H7 (cell line): ENCODE results near the gene NCR1. TPM values are rescaled to one million over a fixed set of nuclear protein-coding genes. Genes with fewer than 3 reads are reported as not detected.
"Not testable (repeated sequence)": the region's sequence is repeated elsewhere in the genome, so short reads cannot be mapped to it uniquely, and the experiment has no call there.

Experiments
- DNase-seq: peaks from one replicate; pipeline ENCODE4 v3.0.0; 2012
- H3K27me3 ChIP-seq: 2 replicates; pipeline ENCODE4 v1.6.0; 2011; ENCODE audit warnings: mild to moderate bottlenecking, low read length; ENCODE audit not compliant: control insufficient read depth, insufficient read depth
- H3K36me3 ChIP-seq: replicated peaks from 2 replicates; pipeline ENCODE4 v1.5.1; 2011; ENCODE audit warnings: low read length; ENCODE audit not compliant: control insufficient read depth, insufficient read depth
- H3K4me3 ChIP-seq: 2 replicates; pipeline ENCODE4 v1.5.1; 2011; ENCODE audit warnings: low read depth, mild to moderate bottlenecking, control low read depth, low read length, moderate library complexity; ENCODE audit not compliant: insufficient read depth
- total RNA-seq: library from RNA; depleted of rRNA; stranded (reverse); fragments of >200 nt; shearing (Covaris generic); gene quantifications from 2 replicates; pipeline ENCODE4 v1.2.3, GENCODE V29; 2014; rRNA removed

The NCR1 gene, protein sequence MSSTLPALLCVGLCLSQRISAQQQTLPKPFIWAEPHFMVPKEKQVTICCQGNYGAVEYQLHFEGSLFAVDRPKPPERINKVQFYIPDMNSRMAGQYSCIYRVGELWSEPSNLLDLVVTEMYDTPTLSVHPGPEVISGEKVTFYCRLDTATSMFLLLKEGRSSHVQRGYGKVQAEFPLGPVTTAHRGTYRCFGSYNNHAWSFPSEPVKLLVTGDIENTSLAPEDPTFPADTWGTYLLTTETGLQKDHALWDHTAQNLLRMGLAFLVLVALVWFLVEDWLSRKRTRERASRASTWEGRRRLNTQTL
- 1.8 and 12.6 TPM in 2 replicates for total RNA-seq

DNA sequence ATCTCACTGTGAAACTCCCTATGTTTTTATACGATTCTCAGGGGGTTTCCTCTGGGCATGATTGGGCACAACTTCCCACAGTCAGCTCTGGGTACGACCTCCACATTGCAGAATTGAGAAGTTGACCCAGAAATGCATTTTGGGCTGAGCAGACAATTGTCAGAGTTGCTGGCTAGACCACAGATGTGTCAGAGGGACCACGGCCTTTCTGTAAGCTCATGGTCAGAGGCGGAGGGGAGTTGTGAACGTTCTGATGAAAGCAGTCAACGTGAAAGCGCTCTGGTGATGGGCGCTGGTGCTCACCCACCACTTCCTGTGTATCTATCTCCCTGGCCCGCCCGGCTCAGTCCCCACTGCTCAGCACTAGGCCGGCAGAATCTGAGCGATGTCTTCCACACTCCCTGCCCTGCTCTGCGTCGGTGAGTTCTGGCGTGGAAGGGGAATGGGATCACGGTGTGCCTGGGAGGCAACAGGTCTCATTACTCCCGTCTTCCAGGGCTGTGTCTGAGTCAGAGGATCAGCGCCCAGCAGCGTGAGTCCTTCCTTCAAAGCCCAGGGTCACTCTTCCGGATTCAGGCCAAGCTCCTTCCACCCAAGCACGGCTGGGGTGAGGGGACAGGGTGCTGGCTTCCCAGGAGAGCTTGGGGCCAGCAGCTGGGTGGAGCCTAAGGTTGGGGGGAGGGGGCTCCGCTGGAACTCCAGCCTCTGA, at the start of gene NCR1:
Gene NCR1 (plus strand): TSS at position 346 of the 709 bp plus-strand sequence. CDS start 40 bp downstream, at position 386.
- H3K36me3 ChIP-seq, result no peaks in the 10 kb centered on the region
- no peaks in the 10 kb centered on the region for H3K27me3 ChIP-seq
- DNase-seq, result no peak

DNA sequence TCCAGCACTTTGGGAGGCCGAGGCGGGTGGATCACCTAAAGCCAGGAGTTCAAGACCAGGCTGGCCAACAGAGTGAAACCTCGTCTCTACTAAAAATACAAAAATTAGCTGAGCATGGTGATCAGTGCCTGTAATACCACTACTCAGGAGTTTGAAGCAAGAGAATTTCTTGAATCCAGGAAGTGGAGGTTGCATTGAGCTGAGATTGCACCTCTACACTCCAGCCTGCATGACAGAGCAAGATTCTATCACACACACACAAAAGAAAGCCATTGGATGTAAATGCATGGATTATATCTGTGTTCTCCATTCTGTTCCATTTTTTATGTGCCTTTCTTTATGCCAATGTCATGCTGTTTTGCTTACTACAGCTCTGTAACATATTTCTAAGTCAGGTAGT, 47.5 kb upstream of the NCR1 start:
- not testable (repeated sequence) for DNase-seq, H3K27me3 ChIP-seq, H3K36me3 ChIP-seq, H3K4me3 ChIP-seq

More for the DNA sequence above, at the start of gene NCR1:
- no peak within 1 kb of the TSS for H3K4me3 ChIP-seq

DNA sequence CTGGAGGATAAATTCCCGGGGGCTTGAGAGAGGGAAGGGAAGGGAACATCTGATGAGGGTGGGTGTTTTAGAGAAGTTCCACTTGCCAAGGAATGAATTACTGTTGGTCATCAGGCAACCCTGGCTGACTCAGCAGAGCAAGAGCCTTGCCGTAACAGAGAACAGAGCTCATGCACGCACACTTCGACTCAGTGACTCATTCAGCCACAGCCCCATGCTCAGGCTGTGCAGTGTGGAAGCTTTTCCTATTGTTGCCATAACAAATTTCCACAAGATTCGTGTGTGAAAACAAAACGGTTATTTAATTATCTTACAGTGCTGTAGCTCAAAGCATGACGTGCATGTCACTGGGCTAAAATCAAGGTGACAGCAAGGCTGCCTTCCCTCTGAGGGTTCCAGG, 46.5 kb upstream of the NCR1 start:
- not testable (repeated sequence) for H3K4me3 ChIP-seq, H3K27me3 ChIP-seq, DNase-seq, H3K36me3 ChIP-seq

DNA sequence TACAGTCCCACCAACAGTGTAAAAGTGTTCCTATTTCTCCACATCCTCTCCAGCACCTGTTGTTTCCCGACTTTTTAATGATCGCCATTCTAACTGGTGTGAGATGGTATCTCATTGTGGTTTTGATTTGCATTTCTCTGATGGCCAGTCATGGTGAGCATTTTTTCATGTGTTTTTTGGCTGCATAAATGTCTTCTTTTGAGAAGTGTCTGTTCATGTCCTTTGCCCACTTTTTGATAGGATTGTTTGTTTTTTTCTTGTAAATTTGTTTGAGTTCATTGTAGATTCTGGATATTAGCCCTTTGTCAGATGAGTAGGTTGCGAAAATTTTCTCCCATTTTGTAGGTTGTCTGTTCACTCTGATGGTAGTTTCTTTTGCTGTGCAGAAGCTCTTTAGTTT, 42.5 kb upstream of the NCR1 start:
- DNase-seq, H3K4me3 ChIP-seq, H3K36me3 ChIP-seq, H3K27me3 ChIP-seq: not testable (repeated sequence)

DNA sequence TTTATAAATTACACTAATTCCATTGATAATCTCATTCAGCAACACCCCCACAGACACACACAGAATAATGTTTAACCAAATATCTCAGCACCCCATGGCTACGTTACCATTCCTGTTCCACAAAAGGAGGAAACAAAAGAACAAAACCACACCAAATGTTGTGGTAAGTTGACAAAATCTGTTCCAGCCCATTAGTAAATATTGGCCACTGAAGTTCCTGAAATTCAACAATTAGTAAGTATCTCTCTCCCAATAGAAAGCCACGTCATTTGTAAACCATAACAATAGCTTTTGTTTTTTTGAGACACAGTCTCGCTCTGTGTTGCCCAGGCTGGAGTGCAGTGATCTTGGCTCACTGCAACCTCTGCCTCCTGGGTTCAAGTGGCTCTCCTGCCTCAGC, 34.3 kb upstream of the NCR1 start:
- H3K36me3 ChIP-seq, result no peaks in the 10 kb centered on the region
- H3K27me3 ChIP-seq, result no peaks in the 10 kb centered on the region
- H3K4me3 ChIP-seq, result no peak overlapping the region
- no peak for DNase-seq

DNA sequence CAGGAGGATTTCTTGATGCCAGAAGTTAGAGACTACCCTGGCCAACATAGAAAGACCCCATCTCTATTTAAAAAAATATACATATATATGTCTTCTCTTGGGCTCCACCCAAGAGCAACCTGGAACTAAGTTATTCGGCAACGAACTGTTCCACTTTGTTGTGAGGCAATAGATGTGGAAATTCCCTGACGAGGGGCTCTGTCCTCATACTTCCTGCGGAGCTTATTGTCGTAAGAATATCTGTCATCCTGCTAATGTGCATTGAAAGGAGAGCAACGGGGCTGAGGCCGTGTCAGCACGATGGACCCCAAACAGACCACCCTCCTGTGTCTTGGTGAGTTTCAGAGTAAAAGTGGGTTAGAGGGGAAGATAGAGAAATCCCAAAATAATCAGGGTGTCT, 32.0 kb upstream of the NCR1 start, which contains the start of gene FCAR:
Gene FCAR (plus strand): TSS at position 246 of the 400 bp plus-strand sequence. CDS start 55 bp downstream, at position 301.
- no peak for DNase-seq

DNA sequence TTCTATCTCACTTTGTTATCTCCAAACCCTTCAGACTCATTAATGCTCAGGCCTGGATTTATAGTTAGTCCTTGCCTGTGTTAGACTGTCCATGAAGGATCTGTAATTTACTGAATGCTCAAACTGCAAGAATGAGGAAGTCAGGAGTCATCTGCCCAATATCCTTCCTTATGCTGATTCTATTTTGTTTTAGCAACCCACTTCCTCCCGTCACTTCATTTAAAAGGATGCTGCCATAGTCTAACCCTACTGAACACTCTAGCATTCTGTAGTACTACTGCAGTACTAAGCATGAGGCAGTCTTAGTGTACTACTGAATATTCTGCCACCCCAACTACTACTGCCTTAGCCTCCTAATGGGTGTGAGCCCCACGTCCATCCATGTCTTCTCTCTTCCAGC, 30.4 kb upstream of the NCR1 start:
- Histone ChIP-seq H3K4me3 (no peak overlapping the region), H3K27me3 (no peaks in the 10 kb centered on the region), H3K36me3 (no peaks in the 10 kb centered on the region)
- no peak for DNase-seq

More for the DNA sequence above, 32.0 kb upstream of the NCR1 start, which contains the start of gene FCAR:
- Histone ChIP-seq H3K27me3 (no peaks in the 10 kb centered on the region), H3K4me3 (no peak within 1 kb of the TSS), H3K36me3 (no peaks in the 10 kb centered on the region)

DNA sequence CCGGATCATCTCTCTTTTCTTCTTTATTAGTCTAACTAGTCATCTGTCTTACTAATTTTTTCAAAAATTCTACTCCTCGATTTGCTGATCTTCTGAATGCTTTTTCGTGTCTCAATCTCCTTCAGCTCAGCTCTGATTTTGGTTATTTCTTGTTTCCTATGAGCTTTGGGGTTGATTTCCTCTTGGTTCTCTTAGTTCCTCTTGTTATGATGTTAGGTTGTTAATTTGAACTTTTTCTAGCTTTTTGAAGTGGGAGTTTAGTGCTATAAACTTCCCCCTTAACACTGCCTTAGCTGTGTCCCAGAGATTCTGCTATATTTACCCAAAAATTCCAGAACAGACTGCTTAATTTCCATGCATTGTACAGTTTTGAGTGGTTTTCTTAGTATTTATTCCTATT, 28.5 kb upstream of the NCR1 start:
- no peaks in the 10 kb centered on the region; the same call in 1 of the 2 replicates for H3K27me3 ChIP-seq
- no peaks in the 10 kb centered on the region for H3K36me3 ChIP-seq
- H3K4me3 ChIP-seq, result no peak overlapping the region
- no peak for DNase-seq

DNA sequence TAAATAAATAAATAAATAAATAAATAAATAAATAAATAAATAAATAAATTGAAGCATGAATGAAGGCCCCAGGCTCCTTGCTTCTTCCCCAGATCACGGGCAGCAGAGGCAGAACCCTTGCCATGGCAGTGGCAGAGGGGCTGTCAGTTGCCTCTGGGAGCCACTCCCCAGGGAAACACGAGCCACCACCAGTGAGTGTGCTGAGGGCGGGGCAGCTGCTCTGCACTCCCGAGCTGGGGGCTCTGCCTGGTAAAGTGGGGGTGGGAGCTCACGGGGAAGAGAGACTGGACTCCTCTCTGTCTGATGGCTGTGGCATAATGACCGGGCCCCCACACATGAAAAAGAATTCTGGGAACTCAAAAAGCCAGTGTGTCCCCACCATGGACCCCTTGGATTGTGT, 24.1 kb upstream of the NCR1 start:
- H3K4me3 ChIP-seq, result no peak overlapping the region
- no peaks in the 10 kb centered on the region; the same call in 1 of the 2 replicates for H3K27me3 ChIP-seq
- H3K36me3 ChIP-seq, result no peaks in the 10 kb centered on the region
- no peak for DNase-seq

DNA sequence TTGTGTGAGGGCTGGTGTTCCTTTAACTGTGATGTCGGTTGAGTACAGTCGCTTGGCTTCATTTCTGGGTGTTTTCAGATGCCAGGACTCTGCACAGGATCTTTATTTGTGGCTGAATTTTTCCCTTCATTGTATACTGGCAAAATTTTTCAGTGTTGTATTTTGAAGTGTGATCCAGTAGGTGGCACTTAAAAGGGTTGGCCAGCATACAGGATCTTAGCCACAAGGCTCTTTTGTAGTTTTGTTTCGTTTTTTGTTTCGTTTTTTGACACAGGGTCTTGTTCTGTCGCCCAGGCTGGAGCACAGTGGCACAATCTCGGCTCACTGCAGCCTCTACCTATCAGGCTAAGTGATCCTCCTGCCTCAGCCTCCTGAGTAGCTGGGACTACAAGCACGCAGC, 23.2 kb upstream of the NCR1 start:
- Histone ChIP-seq H3K4me3 (no peak overlapping the region), H3K27me3 (no peaks in the 10 kb centered on the region; the same call in 1 of the 2 replicates), H3K36me3 (no peaks in the 10 kb centered on the region)
- no peak for DNase-seq

DNA sequence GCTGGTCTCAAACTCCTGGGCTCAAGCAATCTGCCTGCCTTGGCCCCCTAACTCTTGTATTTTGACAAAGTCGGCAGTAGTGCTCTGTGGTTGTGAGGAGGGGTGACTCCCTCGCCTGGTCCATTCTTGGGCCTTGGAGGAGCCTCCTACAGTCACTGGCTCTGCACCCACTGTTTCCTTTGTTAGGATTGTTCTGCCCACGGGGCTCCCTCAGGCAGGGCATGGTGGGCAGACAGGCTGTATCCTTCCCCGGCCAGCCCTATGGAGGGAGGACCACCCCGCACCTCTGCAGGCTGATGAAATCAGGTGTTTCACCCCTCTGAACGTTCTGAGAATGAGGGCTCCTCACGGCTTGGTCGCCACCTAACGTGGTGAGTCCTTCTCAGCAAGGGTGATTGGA, 22.7 kb upstream of the NCR1 start:
- DNase-seq, result no peak
- H3K4me3 ChIP-seq, result no peak overlapping the region
- H3K36me3 ChIP-seq, result no peaks in the 10 kb centered on the region

DNA sequence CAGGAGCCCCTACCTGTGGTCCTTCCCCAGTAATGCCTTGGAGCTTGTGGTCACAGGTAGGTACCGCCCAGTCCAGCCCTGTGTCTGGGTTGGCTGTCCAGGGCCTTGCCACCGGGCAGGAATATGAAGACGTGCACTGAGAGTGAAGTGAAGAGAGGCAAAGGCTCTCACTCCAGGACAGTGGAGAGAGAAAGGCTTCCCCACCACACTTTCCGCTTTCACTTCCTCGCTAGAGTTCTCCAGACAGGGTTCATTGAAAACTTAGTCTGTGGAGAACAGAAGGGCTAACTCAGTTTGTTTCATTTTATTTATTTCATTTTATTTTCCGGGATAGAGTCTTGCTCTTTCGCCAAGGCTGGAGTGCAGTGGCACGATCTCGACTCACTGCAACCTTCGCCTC, 17.7 kb upstream of the NCR1 start:
- DNase-seq, result no peak
- Histone ChIP-seq H3K27me3 (no peaks in the 10 kb centered on the region), H3K36me3 (no peaks in the 10 kb centered on the region), H3K4me3 (no peak overlapping the region)

More for the DNA sequence above, 22.7 kb upstream of the NCR1 start:
- H3K27me3 ChIP-seq, result no peaks in the 10 kb centered on the region; the same call in 1 of the 2 replicates

DNA sequence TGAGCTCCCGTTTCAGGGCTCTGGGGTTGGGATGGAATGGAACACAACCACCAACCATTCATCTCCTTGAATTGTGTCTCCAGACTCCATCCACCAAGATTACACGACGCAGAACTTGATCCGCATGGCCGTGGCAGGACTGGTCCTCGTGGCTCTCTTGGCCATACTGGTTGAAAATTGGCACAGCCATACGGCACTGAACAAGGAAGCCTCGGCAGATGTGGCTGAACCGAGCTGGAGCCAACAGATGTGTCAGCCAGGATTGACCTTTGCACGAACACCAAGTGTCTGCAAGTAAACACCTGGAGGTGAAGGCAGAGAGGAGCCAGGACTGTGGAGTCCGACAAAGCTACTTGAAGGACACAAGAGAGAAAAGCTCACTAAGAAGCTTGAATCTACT, 16.4 kb upstream of the NCR1 start:
- DNase-seq, result no peak
- Histone ChIP-seq H3K4me3 (no peak overlapping the region), H3K27me3 (no peaks in the 10 kb centered on the region), H3K36me3 (no peaks in the 10 kb centered on the region)

DNA sequence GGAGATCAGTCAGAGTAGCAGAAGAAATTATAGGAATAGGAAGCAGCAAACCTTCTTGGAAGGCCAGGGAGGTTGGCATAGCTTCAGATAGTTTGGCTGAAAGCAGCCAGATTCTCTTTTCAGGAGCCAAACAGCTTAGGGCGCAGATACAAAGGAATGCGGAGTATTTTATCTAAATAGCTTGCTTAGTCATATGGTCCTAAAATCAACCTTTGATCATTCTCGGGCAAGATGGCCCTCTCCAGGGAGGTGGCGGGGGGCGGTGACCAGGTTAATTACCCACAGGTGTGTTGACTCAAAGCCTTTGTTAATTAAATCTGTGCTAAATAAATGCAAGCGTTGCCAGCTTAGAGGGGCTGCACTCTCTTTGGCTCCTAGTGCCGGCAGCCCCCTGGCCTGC, 12.5 kb upstream of the NCR1 start:
- peak; percentile 60 for DNase-seq
- H3K4me3 ChIP-seq, result no peak overlapping the region; the same call in 1 of the 2 replicates
- no peaks in the 10 kb centered on the region for H3K36me3 ChIP-seq
- H3K27me3 ChIP-seq, result no peaks in the 10 kb centered on the region

DNA sequence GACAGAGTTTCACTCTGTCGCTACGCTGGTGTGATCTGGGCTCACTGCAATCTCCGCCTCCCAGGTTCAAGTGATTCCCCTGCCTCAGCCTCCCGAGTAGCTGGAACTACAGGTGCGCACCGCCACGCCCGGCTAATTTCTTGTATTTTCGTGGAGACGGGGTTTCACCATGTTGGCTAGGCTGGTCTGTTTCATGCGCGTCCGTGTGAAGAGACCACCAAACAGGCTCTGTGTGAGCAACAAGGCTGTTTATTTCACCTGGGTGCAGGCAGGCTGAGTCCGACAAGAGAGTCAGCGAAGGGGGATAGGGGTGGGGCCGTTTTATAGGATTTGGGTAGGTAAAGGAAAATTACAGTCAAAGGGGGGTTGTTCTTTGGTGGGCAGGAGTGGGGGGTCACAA, 11.8 kb upstream of the NCR1 start:
- not testable (repeated sequence) for DNase-seq
- H3K4me3 ChIP-seq, result peak overlapping the region; percentile 10; the same call in 1 of the 2 replicates

More for the DNA sequence above, 11.8 kb upstream of the NCR1 start:
- not testable (repeated sequence) for H3K36me3 ChIP-seq, H3K27me3 ChIP-seq
